HG02852 (cell line): ENCODE measurements around the gene ANHX.

Experiments used
- ATAC-seq: cut with Tn5 transposase; IDR thresholded peaks from one replicate; pipeline ENCODE4 v1.9.1; 2021; ENCODE audit warnings: mild to moderate bottlenecking, moderate library complexity; ENCODE audit not compliant: unreplicated experiment

Gene ANHX

GRCh38 chr12:133203344-133204263 is 32.1 kb downstream of the ANHX start:
- no peak for ATAC-seq

- ATAC-seq = no peak
Measured at GRCh38 chr12:133202493-133203343, 33.0 kb downstream of the ANHX start.

- ATAC-seq = no peak
Measured at GRCh38 chr12:133201888-133202287, 33.8 kb downstream of the ANHX start.

GRCh38 chr12:133192847-133193246 is 42.8 kb downstream of the ANHX start:
- no peak for ATAC-seq

GRCh38 chr12:133190176-133190575 is 45.5 kb downstream of the ANHX start:
- no peak for ATAC-seq

- peak; percentile 98 for ATAC-seq
Measured at GRCh38 chr12:133181238-133181959, 54.3 kb downstream of the ANHX start, which contains the start of gene ZNF268. ZNF268 (plus strand) TSS chr12:133181495; CDS start chr12:133181998, 503 bp downstream.

- ATAC-seq = no peak
Measured at GRCh38 chr12:133180669-133181068, 55.0 kb downstream of the ANHX start.

- no peak for ATAC-seq
Measured at GRCh38 chr12:133174901-133175300, 60.8 kb downstream of the ANHX start.

GRCh38 chr12:133172491-133172890 is 63.2 kb downstream of the ANHX start:
- no peak for ATAC-seq
